Measurements from ENCODE around the gene PPM1K.

The PPM1K gene

DNA sequence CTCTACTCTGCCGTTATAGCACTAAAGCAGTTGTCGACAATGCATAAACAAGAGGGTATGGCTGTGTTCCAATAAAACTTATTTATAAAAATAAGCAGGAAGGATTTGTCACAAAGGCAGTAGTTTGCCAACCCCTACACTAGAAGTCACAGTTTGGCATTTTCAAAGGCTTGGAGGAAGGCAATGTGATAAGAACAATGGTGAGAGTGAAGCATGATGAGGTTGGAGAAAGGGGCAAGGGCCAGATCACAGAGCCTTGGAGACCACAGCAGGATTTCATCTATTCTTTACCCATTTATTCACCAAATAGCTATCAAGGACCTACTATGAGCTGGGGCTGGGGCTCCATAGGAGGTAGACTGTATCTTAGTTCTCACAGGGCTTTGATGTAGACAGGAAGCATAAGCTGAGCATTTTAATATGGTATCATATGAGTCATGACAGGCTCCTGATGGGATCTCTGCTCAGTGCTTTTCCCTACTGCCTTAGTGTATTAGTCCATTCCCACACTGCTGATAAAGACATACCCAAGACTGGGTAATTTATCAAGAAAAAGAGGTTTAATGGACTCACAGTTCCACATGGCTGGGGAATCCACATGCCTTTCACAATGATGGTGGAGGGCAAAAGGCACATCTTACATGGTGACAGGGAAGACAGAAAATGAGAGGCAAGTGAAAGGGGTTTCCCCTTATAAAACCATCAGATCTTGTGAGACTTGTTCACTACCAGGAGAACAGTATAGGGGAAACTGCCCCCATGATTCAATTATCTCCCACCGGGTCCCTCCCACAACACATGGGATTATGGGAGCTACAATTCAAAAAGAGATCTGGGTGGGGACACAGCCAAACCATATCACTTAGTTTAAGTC is 58.9 kb downstream of the PPM1K start:
- DNase-seq, result no peak
- H3K27me3 ChIP-seq, result no peaks in the 10 kb centered on the region
- H3K9me3 ChIP-seq, result no peaks in the 10 kb centered on the region
- TF ChIP-seq CTCF (IDR thresholded peaks at IDR 0.05), result no peak
- H3K36me3 ChIP-seq, result no peaks in the 10 kb centered on the region
- H3K4me3 ChIP-seq, result no peak overlapping the region
- intact Hi-C loops (cut with DNase I; ENCODE audit: low total_unique reads), result loop anchor here (10.0 kb wide), 1 partner anchor 139 kb away; no protein-coding TSS in a partner anchor
- no peak overlapping the region for H3K27ac ChIP-seq
- H3K4me1 ChIP-seq, result peaks cover 0 to 2% (median under 1%) of the 10 kb centered on the region in 4 donors

DNA sequence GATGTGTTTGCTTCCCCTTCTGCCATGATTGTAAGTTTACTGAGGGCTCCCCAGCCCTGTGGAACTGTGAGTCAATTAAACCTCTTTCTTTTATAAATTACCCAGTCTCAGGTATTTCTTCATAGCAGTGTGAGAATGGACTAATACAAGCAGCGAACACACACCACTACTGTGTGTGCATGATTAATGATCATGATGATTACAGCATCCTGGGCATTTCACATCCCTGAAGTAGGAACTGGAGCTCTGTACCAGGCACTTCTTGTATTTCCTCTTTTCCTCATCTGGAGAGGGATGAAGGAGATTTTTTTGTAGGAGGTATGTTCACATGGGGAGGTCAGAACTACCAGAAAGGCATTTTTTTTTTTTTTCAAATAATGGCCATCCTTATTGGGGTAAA is 60.8 kb downstream of the PPM1K start:
- DNase-seq, result no peak
- Histone ChIP-seq H3K4me1 (no peaks in the 10 kb centered on the region), H3K9me3 (no peaks in the 10 kb centered on the region), H3K27me3 (no peaks in the 10 kb centered on the region), H3K36me3 (no peaks in the 10 kb centered on the region), H3K27ac (no peak overlapping the region), H3K4me3 (no peak overlapping the region)
- no peak for TF ChIP-seq CTCF (IDR thresholded peaks at IDR 0.05)
- intact Hi-C loops (cut with DNase I; ENCODE audit: low total_unique reads), result loop anchor here (10.0 kb wide), 1 partner anchor 141 kb away; no protein-coding TSS in a partner anchor

DNA sequence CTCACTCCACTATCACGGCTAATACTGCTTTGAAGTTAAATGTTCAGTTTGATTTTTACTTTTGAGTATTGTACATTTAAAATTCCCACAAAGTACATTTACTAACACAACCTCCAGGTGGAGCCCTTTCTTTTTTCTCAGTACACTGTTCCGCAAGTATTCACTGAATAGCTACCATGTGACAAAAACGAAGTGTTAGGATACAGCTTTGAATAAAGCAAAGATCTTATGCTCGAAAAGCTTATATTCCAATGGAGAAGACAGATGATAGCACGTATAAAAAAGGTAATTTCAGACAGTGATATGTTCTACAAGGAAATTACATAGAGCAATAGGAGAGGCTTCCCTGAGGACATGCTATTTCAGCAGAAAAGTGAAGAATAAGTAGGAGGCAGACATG is 65.3 kb downstream of the PPM1K start:
- Histone ChIP-seq H3K27me3 (no peaks in the 10 kb centered on the region), H3K27ac (no peak overlapping the region), H3K4me1 (no peaks in the 10 kb centered on the region), H3K36me3 (no peaks in the 10 kb centered on the region), H3K9me3 (no peaks in the 10 kb centered on the region), H3K4me3 (no peak overlapping the region)
- intact Hi-C loops (cut with DNase I; ENCODE audit: low total_unique reads), result loop anchor here (5.0 to 10.0 kb wide), 4 partner anchors 187 to 674 kb away; partner anchors contain the start of gene HERC5
- TF ChIP-seq CTCF (IDR thresholded peaks at IDR 0.05), result peak; percentile 65 to 83
- DNase-seq, result no peak

- H3K36me3 ChIP-seq, result no peaks in the 10 kb centered on the region
- no peak for TF ChIP-seq CTCF (IDR thresholded peaks at IDR 0.05)
- H3K9me3 ChIP-seq, result no peaks in the 10 kb centered on the region
- H3K27me3 ChIP-seq, result no peaks in the 10 kb centered on the region
- H3K27ac ChIP-seq, result no peak overlapping the region
- no peak overlapping the region for H3K4me3 ChIP-seq
- intact Hi-C loops (cut with DNase I; ENCODE audit: low total_unique reads), result loop anchor here (5.0 to 10.0 kb wide), 4 partner anchors 185 to 672 kb away; partner anchors contain the start of gene HERC5
- H3K4me1 ChIP-seq, result no peaks in the 10 kb centered on the region
- DNase-seq, result no peak
Measured at GRCh38 chr4:88217169-88217568, 67.2 kb downstream of the PPM1K start.

DNA sequence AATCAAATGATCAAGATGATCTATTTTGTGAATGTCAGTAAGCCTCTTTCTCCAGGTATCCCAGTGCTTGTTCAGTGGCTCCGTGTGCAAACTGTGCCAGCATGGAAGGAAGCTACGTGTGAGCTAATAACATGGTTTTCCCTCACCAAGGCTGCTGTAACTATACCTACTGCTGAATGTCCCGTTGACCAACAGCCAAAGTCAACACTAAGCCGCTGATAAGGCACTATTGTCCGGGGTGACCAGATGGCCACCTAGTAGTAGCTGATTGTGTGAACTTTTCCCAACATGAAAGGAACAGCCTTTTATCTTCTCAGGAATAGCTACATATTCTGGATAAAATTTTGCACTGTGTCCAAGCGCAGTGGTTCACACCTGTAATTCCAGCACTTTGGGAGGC is 68.0 kb downstream of the PPM1K start:
- intact Hi-C loops (cut with DNase I; ENCODE audit: low total_unique reads), result loop anchor here (5.0 to 10.0 kb wide), 4 partner anchors 184 to 672 kb away; partner anchors contain the start of gene HERC5
- Histone ChIP-seq H3K4me1 (peaks cover 0 to 4% (median 0%) of the 10 kb centered on the region in 4 donors), H3K36me3 (no peaks in the 10 kb centered on the region), H3K4me3 (no peak overlapping the region), H3K9me3 (no peaks in the 10 kb centered on the region), H3K27me3 (no peaks in the 10 kb centered on the region), H3K27ac (no peak overlapping the region)
- no peak for DNase-seq
- no peak for TF ChIP-seq CTCF (IDR thresholded peaks at IDR 0.05)
